ENCODE measurements around the gene ERC1.

GRCh38 chr12:953776-954175 is 37.2 kb upstream of the ERC1 start:
- no peak for TF ChIP-seq CTCF (IDR thresholded peaks at IDR 0.05)
- no peak for TF ChIP-seq EP300 (IDR thresholded peaks at IDR 0.05)
- TF ChIP-seq POLR2AphosphoS5 (IDR thresholded peaks at IDR 0.05), result no peak

All from suprapubic skin (tissue), 4 donors.